GM19372 (cell line): ENCODE measurements around the gene PAM.

ENCODE experiments used
- ATAC-seq: cut with Tn5 transposase; IDR thresholded peaks from one replicate; pipeline ENCODE4 v1.9.1; 2021; ENCODE audit warnings: mild to moderate bottlenecking, low read depth, moderate library complexity; ENCODE audit not compliant: unreplicated experiment

PAM gene

DNA sequence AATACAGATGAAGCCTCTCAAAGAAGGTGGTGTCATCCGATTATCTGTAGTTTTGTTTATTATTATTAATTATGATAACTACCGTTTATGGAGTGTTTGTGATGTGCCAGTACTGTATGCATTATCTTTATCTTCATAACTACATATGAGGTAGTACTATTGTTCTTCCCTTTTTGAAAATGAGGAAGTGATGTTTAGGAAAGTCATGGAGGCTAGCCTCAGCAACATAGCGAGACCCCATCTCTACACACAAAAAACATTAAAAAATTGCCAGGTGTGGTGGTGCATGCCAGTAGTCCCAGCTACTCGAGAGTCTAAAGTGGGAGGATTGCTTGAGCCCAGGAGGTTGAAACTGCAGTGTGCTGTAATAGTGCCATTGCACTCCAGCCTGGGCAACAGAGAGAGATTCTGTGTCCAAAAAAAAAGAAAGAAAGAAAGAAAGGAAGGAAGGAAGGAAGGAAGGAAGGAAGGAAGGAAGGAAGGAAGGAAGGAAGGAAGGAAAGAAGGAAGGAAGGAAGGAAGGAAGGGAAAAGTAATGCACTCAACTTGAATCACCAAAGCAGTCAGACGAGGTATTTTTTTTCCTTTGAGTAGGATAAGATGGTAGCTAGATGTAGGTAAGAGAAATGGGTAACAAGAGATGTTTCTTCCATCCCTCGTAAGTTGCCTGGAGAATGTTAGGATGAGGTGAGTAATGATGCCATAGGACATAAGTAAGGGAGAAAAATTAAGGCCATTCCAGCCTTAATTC is 47.8 kb downstream of the PAM start:
- no peak for ATAC-seq

DNA sequence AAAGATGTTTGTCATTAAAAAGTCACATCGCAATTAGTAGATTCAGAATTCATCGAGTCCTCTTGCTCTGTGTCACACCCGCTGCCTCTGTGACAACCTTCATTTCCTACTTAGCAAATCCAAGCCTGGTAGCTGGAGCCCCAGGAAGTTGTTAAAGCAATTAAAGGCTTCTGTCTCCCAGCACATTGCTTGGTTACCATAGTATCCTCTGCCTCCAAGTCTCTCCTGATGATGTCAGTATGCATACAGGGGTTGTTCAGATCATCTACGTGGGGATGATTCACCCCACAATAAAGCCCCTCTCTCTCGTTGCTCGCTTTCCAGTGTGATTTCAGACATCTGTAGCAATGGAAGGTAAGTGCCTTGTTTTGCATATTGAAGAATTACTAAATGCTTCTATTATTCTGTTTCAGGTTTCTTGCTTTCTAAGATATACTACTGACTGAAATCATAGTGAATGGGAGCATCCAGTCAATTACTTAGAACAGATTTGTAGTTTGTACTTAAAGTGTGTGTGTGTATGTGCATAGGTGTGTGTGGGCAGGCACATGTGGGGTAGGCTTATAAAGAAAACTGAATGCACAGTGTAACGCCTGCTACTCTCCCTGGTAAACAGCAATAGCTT is 52.9 kb downstream of the PAM start:
- no peak for ATAC-seq

DNA sequence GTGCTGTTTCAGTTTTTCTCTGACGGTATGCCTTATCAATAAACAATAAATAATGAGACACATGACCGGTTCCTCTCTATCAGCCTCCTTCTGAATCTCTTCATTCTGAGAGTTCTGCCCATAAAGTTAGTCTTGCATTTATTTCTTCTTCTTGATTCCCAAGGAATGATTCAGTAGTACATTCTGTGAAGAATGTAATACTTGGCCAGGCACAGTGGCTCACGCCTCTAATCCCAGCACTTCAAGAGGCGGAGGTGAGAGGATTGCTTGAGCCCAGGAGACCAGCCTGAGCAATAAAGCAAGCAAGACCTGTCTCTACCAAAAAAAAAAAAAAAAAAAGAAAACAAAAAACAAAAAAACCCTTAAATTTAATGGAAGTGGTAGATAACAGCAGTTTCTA is 53.9 kb downstream of the PAM start:
- ATAC-seq: no peak

DNA sequence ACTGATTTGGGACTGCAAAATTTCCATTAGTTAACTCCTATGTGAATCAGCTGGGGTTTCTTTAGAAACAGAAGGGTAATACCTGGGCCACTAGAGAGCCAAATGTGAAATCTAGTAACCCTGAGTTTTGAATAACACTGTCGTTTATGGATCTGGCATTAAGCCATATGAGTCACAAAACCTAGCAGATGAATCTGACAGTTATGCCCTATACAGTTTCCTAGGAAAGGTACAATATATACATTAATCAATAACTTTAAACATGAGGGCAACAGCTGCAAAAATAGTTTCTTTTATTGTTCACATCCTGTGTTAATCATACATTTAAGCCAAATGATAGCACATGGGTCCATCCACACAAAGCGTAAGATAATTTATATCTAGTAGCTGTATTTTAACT is 56.9 kb downstream of the PAM start:
- no peak for ATAC-seq

DNA sequence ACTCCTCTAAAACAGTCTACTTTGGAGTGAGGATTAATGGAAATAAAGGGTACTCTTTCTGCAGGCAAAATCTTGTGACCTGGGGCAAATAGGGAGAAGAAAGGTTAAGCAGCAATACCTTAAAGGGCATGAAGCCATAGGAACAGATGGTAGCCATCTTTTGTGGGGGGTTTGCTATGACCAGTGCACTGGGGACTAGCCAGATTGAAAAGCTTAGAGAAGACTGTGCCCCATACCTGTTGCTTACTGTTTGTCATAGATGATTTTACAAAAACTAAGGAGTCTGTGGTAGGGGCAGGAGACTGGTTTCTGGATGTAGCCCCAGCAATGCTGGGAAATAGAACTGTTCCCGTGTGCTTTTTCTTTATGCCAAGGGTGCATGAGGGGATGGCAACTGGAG is 58.6 kb downstream of the PAM start:
- no peak for ATAC-seq

DNA sequence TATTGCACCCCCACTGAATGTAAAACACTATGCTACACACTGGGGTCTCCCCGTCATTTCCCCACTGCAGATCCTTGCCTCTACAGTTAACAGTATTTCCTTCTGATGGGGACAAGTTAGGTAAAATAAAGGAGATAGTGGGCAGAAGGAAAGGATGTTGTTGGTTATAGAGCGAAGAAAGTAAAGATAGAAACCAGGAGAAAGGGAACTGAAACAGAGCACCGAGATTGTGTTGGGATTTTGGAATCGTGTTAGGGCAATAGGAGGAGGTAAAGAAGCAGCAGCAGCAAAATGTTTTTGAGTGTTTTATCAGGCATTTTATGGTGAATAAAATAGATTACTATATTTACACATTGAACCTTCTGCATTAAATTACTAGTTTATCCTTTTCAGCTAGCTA is 60.0 kb downstream of the PAM start:
- no peak for ATAC-seq

DNA sequence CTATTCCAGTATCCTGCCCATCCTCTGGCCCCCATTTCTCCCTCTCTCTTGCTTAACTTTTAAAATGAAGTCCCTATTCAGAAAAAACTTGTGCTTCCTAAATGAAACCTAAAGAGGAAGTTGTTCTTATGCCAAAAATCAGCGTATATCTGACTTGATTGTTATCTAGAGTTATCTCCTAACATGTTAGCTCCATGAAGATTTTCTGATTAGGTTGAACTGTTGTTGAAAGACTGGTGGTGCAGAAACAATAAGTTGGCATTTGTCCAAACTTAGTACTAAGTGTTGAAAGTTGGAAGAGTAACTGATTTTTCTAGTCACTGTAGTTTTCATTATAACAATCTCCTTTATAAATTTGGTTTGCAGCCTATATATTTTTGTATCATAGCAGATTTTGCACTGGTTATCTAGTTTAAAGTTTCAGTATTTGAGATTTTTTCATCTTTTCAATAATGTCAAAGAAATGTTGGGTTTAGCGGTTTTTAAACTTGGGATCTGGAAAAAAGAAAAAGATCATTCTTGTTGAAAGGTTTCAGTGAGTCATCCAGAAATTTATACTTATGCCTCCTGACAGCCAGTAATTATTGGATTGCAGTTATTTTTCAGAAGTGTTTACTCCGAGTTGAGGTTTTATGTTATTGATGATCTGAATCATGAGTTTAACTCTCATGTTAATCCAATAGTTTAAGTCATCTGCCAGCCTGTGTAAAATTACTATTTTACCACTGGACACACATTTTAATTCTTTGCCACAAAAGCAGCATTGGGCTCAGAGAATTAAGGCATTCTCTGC is 60.6 kb downstream of the PAM start:
- no peak for ATAC-seq

DNA sequence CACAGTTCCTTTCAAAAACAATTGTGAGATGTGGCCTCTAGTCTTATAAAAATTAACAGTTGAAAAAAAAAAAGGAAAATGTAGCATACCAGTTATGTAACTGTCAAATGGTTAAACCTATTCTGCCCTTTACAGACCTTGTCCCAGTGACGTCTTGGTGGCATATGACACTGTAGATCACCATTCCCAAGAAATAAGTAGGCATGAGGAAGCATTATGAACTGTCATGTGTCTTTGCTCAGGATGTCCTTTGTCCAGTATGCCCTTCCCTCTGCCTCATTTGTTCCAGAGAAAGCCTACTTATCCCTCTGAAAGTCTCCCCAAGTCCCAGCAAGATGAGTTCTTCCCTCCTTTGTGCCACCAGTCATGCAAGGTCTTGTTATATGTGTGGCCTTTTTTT is 63.2 kb downstream of the PAM start:
- ATAC-seq: no peak

DNA sequence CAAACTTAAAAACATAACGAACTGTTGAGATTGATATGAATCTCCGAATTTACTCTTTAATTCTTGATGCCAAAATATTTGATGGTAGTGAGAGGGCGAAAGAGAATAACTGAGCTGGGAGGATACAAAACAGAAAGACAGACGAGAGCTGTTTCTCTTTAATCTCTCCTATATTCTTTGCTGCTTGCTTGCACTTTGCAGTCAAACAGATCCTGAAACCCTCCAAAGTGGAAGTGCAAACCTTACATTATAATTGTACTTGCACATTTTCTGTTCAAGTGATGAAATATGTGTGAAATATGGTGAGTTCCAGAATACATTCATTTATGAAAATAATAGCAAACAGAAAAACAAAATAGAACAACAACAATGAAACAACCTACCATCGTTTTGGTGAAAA is 63.8 kb downstream of the PAM start:
- no peak for ATAC-seq

DNA sequence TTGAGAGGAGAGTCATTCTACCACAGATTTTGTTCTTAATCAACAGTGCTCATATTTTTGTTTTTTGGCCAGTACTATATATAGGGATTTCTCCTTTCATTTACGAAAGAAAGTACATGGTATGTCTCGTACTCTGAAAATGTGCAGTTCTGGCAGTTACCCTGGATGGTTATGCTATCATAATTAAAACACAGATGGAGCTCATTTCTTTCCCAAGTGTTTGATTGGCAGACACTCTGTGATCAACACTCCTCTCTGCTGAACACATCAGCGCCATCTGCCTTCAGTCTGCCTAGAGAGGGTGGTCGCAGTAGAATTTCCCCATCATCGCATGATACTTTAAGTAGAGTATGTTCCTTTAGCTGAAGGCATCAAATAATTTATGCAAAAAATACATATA is 64.5 kb downstream of the PAM start:
- ATAC-seq: no peak

DNA sequence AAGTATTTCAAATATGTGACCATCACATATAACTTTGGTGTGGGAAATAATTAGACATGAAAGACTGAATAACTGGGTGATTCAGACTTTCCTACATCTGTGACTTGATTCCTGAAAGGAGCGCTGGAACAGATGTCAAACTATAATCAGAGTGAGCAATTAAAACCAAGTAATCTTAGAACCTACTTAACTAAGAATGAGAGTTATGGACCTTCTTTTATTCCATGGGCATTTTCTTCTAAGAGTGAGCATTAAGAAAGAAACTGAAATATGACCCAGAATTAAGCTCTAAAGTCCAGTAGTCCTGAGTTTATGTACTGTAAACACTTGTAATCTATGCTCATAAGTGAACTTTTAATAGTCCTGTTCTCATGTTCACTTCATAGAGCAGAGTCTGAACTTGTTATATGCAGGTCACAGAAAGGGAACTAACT is 68.4 kb downstream of the PAM start:
- ATAC-seq: no peak

DNA sequence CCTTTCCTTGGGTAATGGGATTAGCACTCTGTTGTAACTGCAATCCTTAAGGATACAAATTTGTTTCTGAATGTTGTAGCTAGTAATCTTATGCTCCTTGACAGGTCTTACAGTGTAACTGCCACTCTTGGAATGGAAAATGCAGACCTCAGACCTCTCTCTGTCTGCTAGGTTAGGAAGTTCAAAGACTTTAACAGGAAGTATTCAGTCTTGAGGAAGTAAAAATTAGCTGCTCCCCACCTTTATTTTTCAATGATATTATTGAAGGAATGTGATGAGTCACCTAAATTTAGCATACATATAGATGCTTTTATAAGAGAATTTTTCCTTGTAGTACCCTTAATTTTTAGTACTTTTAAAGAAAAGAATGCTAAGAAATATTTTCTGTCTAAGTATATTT is 71.5 kb downstream of the PAM start:
- ATAC-seq: no peak

DNA sequence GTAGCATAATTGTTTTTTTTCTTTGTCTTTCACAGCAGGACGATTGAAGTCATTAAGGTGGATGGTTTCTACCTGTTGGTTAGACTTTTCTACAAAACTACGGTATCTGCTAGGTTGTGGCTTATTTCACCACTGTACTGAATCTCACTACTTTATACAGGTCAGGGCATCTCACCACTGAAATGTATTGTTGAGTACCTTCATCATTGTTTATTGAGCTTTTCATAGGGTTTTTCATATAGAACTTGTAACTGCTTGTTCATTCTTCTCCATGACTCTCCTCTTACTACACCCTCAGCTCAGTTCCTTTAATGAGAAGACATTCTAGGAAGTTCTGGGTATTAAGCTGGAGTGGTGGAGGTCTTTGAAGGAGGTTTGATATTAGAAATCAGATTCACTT is 75.1 kb downstream of the PAM start:
- ATAC-seq: no peak

DNA sequence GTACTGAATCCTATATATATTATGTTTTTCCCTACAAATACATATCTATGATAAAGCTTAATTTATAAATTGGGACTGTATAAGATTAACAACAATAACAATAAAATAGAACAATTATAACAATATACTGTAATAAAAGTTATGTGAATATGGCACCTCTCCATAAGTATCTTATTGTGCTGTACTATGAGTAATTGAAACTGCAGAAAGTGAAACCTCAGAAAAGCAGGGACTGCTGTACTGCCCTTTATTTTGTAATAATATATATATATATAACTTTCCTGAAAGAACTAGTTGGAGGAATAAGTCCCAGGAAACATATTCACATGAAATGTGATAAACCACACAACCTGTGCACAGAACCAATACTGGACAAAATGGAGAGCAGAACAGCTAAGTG is 77.3 kb downstream of the PAM start:
- ATAC-seq: no peak

DNA sequence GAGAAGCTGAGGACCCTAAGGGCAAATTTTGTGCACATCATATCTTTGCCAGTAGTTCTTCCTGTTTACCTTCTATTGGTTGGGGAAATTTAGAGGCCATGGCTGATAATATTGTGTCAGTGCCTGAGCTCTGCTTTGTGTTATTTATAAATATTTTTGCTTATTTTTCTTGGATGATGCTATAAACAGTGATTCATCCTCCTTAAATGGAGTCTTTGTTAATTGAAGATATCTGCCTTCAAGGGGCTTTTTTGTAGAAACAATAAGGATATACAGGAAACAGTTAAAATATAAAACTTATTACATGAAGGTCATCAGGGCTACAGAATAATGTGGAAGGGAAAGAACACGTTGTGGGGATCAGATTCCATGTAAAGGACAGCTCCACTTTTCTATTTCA is 78.0 kb downstream of the PAM start:
- no peak for ATAC-seq

DNA sequence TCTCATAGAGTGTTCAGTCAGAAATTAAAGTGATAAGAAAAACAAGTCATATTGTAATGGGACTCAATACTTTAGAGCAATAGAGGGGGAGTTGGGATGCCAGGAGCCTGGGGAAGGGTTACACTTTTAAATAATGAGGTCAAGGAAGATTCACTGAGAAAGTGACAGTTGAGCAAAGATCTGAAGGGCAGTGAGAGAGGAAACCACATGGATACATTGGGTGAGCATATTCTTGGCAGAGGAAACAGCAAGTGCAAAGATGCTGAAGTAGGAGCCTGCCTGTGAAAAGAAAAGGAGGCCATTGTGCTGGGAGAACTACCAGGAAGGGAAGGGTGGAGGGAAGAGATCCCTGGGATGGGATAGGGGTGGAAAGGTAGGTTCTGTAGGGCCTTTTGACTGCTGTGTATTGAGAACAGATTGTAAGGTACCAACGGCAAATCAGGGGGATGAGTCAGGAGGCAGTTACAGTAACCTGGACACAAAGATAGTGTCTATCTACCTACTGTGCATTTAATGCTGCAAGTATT is 79.4 kb downstream of the PAM start:
- ATAC-seq: no peak

DNA sequence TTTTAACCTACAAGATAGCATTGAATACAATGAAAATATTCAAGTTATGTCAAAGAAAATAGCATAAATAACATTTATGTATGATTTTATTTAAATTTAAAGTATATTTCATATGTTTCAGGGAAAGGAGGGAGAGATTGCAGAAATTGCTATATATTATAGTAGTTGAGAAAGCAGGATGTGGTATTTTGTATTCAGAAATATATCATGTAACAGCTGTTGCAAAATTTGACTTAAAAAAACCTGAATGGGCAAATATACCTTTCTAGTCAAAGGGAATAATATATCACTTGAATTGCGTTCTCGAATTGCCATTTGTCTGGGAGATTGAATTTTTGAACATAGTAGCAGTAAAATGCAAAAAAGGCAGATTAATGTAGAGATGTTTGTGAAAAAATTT is 80.6 kb downstream of the PAM start:
- ATAC-seq: no peak

DNA sequence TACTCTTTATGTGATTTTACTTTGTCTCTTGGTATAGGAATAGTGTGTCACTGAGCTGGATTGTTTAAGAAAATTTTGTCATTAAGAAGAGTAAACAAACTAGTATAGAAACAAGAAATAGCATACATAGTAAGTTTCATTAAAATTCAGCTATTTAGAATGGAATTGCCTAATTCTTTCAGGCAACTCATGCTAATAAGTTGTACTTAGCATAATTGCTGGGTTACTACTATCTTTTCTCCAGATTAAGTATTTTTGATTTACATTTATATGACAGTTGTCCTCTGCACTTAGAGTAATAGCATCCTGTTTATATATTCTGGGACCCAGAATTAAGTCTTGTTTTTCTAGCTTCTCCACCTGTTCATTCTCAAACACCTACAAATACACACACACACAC is 85.9 kb downstream of the PAM start:
- no peak for ATAC-seq

DNA sequence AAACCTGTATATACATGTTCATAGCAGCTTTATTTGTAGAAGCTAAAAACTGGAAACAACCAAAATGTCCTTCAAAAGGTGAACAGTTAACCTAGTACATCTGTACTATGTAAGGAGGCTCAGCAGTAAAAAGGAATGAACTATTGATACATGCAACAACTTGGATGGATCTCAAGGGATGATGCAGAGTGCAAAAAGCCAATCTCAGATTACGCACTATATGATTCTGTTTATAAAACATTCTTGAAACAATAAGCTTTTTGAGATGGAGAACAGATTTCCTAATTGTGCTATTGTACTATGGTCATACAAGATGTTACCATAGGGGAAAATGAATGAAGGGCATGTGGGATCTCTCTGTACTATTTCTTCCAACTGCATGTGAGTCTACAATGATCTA is 88.9 kb downstream of the PAM start:
- no peak for ATAC-seq

DNA sequence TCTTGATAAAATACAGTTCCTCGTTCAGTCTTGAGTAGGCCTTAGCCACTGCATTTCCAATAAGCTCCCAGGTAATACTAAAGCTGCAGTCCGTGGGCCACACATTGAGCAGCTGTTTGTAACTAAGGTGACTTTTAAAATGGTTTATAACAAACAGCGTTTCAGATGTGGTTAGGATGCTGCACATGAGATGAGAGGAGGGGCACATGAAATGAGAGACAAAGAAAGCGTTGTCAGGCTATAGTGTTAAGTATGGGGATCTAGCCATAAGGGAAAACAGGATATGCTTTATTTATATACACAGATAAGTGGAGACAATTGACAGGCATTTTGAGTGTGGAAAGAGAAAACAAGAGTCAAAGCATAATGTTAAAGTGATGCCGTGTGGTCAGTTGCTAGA is 89.9 kb downstream of the PAM start:
- ATAC-seq: no peak

DNA sequence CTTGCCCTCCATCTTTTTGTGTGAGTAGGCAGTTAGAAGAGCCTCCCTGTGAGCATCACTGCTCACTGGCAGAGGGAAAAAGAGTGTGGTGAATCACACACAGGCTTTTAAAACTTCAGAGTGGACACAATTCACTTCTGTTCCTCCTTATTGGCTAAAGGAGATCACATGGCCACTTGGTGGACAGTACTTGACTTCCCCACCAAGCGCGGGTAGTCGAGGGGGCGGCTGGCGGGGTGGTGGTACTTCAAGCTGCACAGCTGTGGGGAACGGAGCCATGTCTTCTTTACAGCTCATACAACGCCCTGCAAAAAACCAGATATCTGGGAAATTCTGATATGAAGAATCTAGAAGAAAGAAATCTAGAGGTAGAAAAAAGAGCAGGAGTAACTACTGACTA is 95.4 kb downstream of the PAM start:
- ATAC-seq: no peak

DNA sequence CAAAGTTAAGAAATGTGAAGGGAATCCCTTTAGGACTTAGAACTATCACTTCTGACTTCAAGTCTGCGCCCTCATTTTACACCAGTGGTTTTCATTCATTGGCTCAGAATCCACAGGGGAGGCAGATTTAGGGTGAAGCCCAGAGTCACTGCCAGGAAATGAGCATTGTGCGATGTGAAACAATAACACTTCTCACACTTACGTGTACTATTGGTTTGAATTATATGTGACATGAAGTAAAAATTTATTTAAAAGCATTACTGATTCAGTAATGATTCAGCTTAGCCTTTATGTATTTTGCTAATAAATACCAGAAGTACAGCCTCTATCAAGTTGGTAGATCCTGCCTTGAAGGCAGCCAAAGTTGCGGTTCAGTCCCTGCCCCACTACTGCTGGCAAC is 98.6 kb downstream of the PAM start:
- no peak for ATAC-seq
